Peyer's patch (tissue), 4 donors: ENCODE results near the gene ECHS1. TPM values are rescaled to one million over a fixed set of nuclear protein-coding genes. Genes with fewer than 3 reads are reported as not detected.

Source experiments
- DNase-seq, 3 donors: peaks; one replicate each; pipeline ENCODE4 v3.0.0-alpha.2; 2017 to 2019
- H3K27ac ChIP-seq, 4 donors: fragments of 200-600 bp; sonication (generic); one replicate each; pipeline ENCODE4 v1.5.1; 2016 to 2019
- H3K27me3 ChIP-seq, 2 donors: fragments of 200-600 bp; sonication (generic); one replicate each; pipeline ENCODE4 v1.5.1; 2019
- H3K36me3 ChIP-seq, 3 donors: fragments of 200-600 bp; sonication (generic); one replicate each; pipeline ENCODE4 v1.5.1; 2016 to 2019
- H3K4me1 ChIP-seq, 4 donors: fragments of 200-600 bp; sonication (generic); one replicate each; pipeline ENCODE4 v1.5.1; 2016 to 2019
- H3K4me3 ChIP-seq, 4 donors: fragments of 200-600 bp; sonication (generic); 1 replicate in 3 of 4; 2 replicates in 1 of 4; pipeline ENCODE4 v1.5.1; 2016 to 2019; ENCODE audit warnings: mild to moderate bottlenecking in 1 of 4
- H3K9me3 ChIP-seq, 4 donors: fragments of 200-600 bp; sonication (generic); one replicate each; pipeline ENCODE4 v1.5.1; 2016 to 2019; ENCODE audit warnings: mild to moderate bottlenecking in 1 of 4
- CTCF ChIP-seq, 6 experiments: fragments of 450-650 bp in 4 of 6; fragments of 200-600 bp in 2 of 6; sonication (generic) in 1 of 6; IDR thresholded peaks; one replicate each; pipeline ENCODE4 v1.5.1; 2017 to 2019; ENCODE audit warnings: antibody characterized with exemption in 6 of 6, mild to moderate bottlenecking in 3 of 6, moderate library complexity in 1 of 6
- POLR2A ChIP-seq, 2 donors: fragments of 450-650 bp; IDR thresholded peaks; one replicate each; pipeline ENCODE4 v1.5.1; 2017; ENCODE audit warnings: antibody characterized with exemption in 2 of 2, mild to moderate bottlenecking in 2 of 2, moderate library complexity in 2 of 2
- total RNA-seq, 4 donors: library from RNA; depleted of rRNA; stranded (reverse); fragments of >200 nt; gene quantifications; one replicate each; pipeline ENCODE4 v1.1.0, GENCODE V29; 2016

ECHS1 gene
- total RNA-seq, 4 donors from 2014 or later = 87.5 to 211 (median 172) TPM

GRCh38 chr10:133353202-133353959 lies 19.8 kb downstream of the ECHS1 start:
- TF ChIP-seq POLR2A (IDR thresholded peaks at IDR 0.05) (peak in 1 of 2 donors; percentile 15), CTCF (IDR thresholded peaks at IDR 0.05) (peak in 1 of 6 experiments; percentile 24)
- peak overlapping the region in 1 of 4 donors; percentile 35 for H3K27ac ChIP-seq
- H3K4me3 ChIP-seq = no peak overlapping the region
- peaks cover 3 to 24% (median 10%) of the 10 kb centered on the region in 4 donors for H3K4me1 ChIP-seq
- H3K9me3 ChIP-seq = no peaks in the 10 kb centered on the region
- H3K36me3 ChIP-seq = peaks cover 0 to 29% (median 0%) of the 10 kb centered on the region in 3 donors
- DNase-seq = peak in 2 of 3 donors; percentile 77 to 78
- H3K27me3 ChIP-seq = no peaks in the 10 kb centered on the region

GRCh38 chr10:133351408-133352318 lies 21.5 kb downstream of the ECHS1 start:
- no peaks in the 10 kb centered on the region for H3K27me3 ChIP-seq
- no peak for TF ChIP-seq CTCF (IDR thresholded peaks at IDR 0.05)
- TF ChIP-seq POLR2A (IDR thresholded peaks at IDR 0.05) = no peak
- H3K9me3 ChIP-seq = no peaks in the 10 kb centered on the region
- peaks cover 0 to 19% (median 4%) of the 10 kb centered on the region in 4 donors for H3K4me1 ChIP-seq
- H3K27ac ChIP-seq = peak overlapping the region in 1 of 4 donors; percentile 30
- no peak for DNase-seq
- H3K36me3 ChIP-seq = peaks cover 0 to 29% (median 0%) of the 10 kb centered on the region in 3 donors
- H3K4me3 ChIP-seq = no peak overlapping the region

- no peaks in the 10 kb centered on the region for H3K27me3 ChIP-seq
- H3K27ac ChIP-seq = peak overlapping the region in 1 of 4 donors; percentile 30
- peaks cover 0 to 26% (median 0%) of the 10 kb centered on the region in 3 donors for H3K36me3 ChIP-seq
- DNase-seq = no peak
- no peak overlapping the region for H3K4me3 ChIP-seq
- TF ChIP-seq POLR2A (IDR thresholded peaks at IDR 0.05) = no peak
- TF ChIP-seq CTCF (IDR thresholded peaks at IDR 0.05) = no peak
- H3K9me3 ChIP-seq = no peaks in the 10 kb centered on the region
- peaks cover 0 to 18% (median 0%) of the 10 kb centered on the region in 4 donors for H3K4me1 ChIP-seq
Observed at GRCh38 chr10:133350950-133351329, 22.2 kb downstream of the ECHS1 start.

GRCh38 chr10:133350283-133350949 lies 22.7 kb downstream of the ECHS1 start:
- Histone ChIP-seq H3K4me1 (peaks cover 0 to 16% (median 0%) of the 10 kb centered on the region in 4 donors), H3K9me3 (no peaks in the 10 kb centered on the region), H3K36me3 (peaks cover 0 to 25% (median 0%) of the 10 kb centered on the region in 3 donors), H3K27ac (peak overlapping the region in 1 of 4 donors; percentile 30), H3K4me3 (no peak overlapping the region), H3K27me3 (no peaks in the 10 kb centered on the region)
- DNase-seq = no peak
- no peak for TF ChIP-seq CTCF (IDR thresholded peaks at IDR 0.05)

GRCh38 chr10:133349577-133350011 lies 23.6 kb downstream of the ECHS1 start:
- Histone ChIP-seq H3K9me3 (no peaks in the 10 kb centered on the region), H3K4me1 (peaks cover 0 to 16% (median 0%) of the 10 kb centered on the region in 4 donors), H3K4me3 (peak overlapping the region in 2 of 4 donors; percentile 14 to 57), H3K36me3 (peaks cover 0 to 17% (median 0%) of the 10 kb centered on the region in 3 donors), H3K27me3 (no peaks in the 10 kb centered on the region), H3K27ac (peak overlapping the region in 1 of 4 donors; percentile 28)
- DNase-seq = no peak
- no peak for TF ChIP-seq POLR2A (IDR thresholded peaks at IDR 0.05)
- TF ChIP-seq CTCF (IDR thresholded peaks at IDR 0.05) = no peak
